Esophagus squamous epithelium (tissue), 4 donors: ENCODE data around the gene SYNPO2.

Experiments used
- POLR2A ChIP-seq, 4 donors: fragments of 450-650 bp; IDR thresholded peaks; one replicate each; pipeline ENCODE4 v1.6.1; 2017; ENCODE audit warnings: antibody characterized with exemption in 4 of 4, mild to moderate bottlenecking in 4 of 4, moderate library complexity in 3 of 4
- TF ChIP-seq, protein P1 (sequence below), 6 experiments: fragments of 450-650 bp in 4 of 6; fragments of 200-600 bp in 2 of 6; sonication (generic) in 2 of 6; IDR thresholded peaks; one replicate each; pipeline ENCODE4 v1.5.1; 2016 to 2019; ENCODE audit warnings: antibody characterized with exemption in 6 of 6, mild to moderate bottlenecking in 4 of 6, moderate library complexity in 4 of 6

- no peak for TF ChIP-seq POLR2A (IDR thresholded peaks at IDR 0.05)
- TF ChIP-seq, protein P1, sequence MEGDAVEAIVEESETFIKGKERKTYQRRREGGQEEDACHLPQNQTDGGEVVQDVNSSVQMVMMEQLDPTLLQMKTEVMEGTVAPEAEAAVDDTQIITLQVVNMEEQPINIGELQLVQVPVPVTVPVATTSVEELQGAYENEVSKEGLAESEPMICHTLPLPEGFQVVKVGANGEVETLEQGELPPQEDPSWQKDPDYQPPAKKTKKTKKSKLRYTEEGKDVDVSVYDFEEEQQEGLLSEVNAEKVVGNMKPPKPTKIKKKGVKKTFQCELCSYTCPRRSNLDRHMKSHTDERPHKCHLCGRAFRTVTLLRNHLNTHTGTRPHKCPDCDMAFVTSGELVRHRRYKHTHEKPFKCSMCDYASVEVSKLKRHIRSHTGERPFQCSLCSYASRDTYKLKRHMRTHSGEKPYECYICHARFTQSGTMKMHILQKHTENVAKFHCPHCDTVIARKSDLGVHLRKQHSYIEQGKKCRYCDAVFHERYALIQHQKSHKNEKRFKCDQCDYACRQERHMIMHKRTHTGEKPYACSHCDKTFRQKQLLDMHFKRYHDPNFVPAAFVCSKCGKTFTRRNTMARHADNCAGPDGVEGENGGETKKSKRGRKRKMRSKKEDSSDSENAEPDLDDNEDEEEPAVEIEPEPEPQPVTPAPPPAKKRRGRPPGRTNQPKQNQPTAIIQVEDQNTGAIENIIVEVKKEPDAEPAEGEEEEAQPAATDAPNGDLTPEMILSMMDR (IDR thresholded peaks at IDR 0.05), result no peak
Measured at GRCh38 chr4:118962540-118962939, 73.9 kb downstream of the SYNPO2 start.
